ENCODE measurements around the gene KLHL28. TPM values are rescaled to one million over a fixed set of nuclear protein-coding genes. Genes with fewer than 3 reads are reported as not detected.

Gene KLHL28
- total RNA-seq, result 10 to 100 TPM in 6 of 9 donors, 1 to 10 TPM in 3; 6.2 to 13.5 (median 10.5) TPM
- polyA plus RNA-seq, result 1 to 10 TPM; 2.1 to 3.3 TPM
- long read RNA-seq, donor 1, full-length matches to known transcripts, result 1 of 2 reads
- long read RNA-seq, donor 1, partial matches to known transcripts, result 1 of 2 reads
- long read RNA-seq, donor 1, other reads (novel, unspliced or antisense), result 0 of 2 reads
- long read RNA-seq, donor 2, full-length matches to known transcripts, result 7 of 19 reads
- long read RNA-seq, donor 2, partial matches to known transcripts, result 9 of 19 reads
- long read RNA-seq, donor 2, other reads (novel, unspliced or antisense), result 3 of 19 reads
- long read RNA-seq, donor 3, partial matches to known transcripts, result 1 of 2 reads
- long read RNA-seq, donor 3, other reads (novel, unspliced or antisense), result 1 of 2 reads

GRCh38 chr14:44961554-44962333, at the start of gene KLHL28, which contains the start of gene TOGARAM1:
KLHL28 (minus strand) TSS chr14:44961947; CDS start chr14:44945928, 16,019 bp downstream.
TOGARAM1 (plus strand) TSS chr14:44962190; CDS start chr14:44962422, 232 bp downstream.
- H3K27me3 ChIP-seq, result no peaks in the 10 kb centered on the region
- peaks cover 8 to 79% (median 45%) of the 10 kb centered on the region in 12 donors for H3K4me1 ChIP-seq
- intact Hi-C loops (cut with DNase I), result loop anchor here in 9 of 10 donors (1.0 to 10.0 kb wide), 17 partner anchors 47 to 291 kb away; partner anchors contain the start of genes FKBP3 (in 8 of the 9), FANCM (in 7 of the 9), MIS18BP1 (in 3 of the 9) and PRPF39 (in 3 of the 9)
- 0 to 1% (median 0%) methylated on average over 34 to 37 of the region's 37 CpGs for WGBS, 4 donors
- H3K36me3 ChIP-seq, result no peaks in the 10 kb centered on the region
- H3K27ac ChIP-seq, result peak within 1 kb of the TSS; percentile 67 to 93 (median 88)
- DNase-seq, result peak; percentile 94 to 98 (median 98)
- peak within 1 kb of the TSS; percentile 65 to 97 (median 78) for H3K4me3 ChIP-seq
- no peaks in the 10 kb centered on the region for H3K9me3 ChIP-seq
- peak; percentile 95 to 98 (median 96) for ATAC-seq
- TF ChIP-seq CTCF (IDR thresholded peaks at IDR 0.05), result no peak
- TF ChIP-seq POLR2A (IDR thresholded peaks at IDR 0.05), result peak in 1 of 2 donors; percentile 88

DNA sequence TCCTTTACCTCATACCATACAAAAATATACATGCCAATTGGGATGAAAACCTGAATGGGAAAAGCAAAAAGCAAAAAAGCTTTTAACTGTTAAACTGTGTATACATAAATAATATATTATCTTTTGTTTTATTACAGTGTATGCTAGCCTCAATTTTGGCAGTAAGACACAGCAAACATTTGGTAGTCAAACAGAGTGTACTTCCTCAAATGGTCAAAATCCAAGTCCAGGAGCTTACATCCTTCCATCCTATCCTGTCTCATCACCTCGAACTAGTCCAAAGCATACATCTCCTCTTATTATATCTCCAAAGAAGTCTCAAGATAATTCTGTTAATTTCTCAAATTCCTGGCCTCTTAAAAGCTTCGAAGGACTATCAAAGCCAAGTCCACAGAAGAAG, 42.2 kb upstream of the KLHL28 start:
- no peaks in the 10 kb centered on the region for H3K27me3 ChIP-seq
- no peak for ATAC-seq
- H3K9me3 ChIP-seq, result no peaks in the 10 kb centered on the region
- TF ChIP-seq CTCF (IDR thresholded peaks at IDR 0.05) (no peak), POLR2A (IDR thresholded peaks at IDR 0.05) (no peak)
- DNase-seq, result no peak
- intact Hi-C loops (cut with DNase I), result no loop called here
- H3K36me3 ChIP-seq, result peaks cover 0 to 82% (median 33%) of the 10 kb centered on the region in 9 donors
- WGBS, 4 donors, result 81 to 93% (median 88%) methylated on average over 2 of the region's 2 CpGs
- no peak overlapping the region for H3K27ac ChIP-seq
- no peak overlapping the region for H3K4me3 ChIP-seq
- H3K4me1 ChIP-seq, result no peaks in the 10 kb centered on the region

DNA sequence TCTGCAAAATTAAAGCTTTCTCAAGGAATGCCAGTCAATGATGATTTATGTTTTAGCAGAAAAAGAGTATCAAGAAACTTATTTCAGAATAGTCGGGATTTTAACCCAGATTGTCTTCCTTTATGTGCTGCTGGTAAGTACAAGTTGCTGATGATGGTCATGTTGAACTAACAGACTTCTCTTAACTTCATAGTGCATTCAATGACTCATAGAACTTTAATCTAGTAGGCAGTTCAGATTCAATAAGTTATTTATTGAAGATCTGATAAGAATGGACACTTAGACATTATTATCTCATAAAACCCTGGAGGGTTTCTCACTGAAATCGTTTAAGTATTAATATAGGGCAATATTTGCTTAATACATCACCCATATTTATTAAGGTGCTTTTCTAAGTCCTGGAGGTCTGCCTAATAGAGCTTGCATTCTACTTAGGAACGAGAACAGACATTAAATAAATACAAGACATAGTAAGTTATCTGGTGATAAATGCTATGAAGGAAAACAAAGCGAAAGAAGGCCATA, 34.1 kb upstream of the KLHL28 start:
- Histone ChIP-seq H3K27me3 (no peaks in the 10 kb centered on the region), H3K4me3 (no peak overlapping the region), H3K9me3 (no peaks in the 10 kb centered on the region), H3K4me1 (peaks cover 0 to 9% (median 0%) of the 10 kb centered on the region in 12 donors), H3K27ac (peak overlapping the region in 1 of 12 donors; percentile 2), H3K36me3 (peaks cover 0 to 32% (median 13%) of the 10 kb centered on the region in 9 donors)
- 81 to 87% (median 84%) methylated on average over 4 of the region's 4 CpGs for WGBS, 4 donors
- DNase-seq (no peak), ATAC-seq (no peak)
- TF ChIP-seq CTCF (IDR thresholded peaks at IDR 0.05), result no peak
- TF ChIP-seq POLR2A (IDR thresholded peaks at IDR 0.05), result no peak
- intact Hi-C loops (cut with DNase I), result no loop called here

Data from heart left ventricle (tissue), 16 donors.